ENCODE results near the gene NEGR1. TPM values are rescaled to one million over a fixed set of nuclear protein-coding genes. Genes with fewer than 3 reads are reported as not detected.
"Not testable (repeated sequence)": the region's sequence is repeated elsewhere in the genome, so short reads cannot be mapped to it uniquely, and the experiment has no call there.

NEGR1 gene
- 40.9 TPM for total RNA-seq

DNA sequence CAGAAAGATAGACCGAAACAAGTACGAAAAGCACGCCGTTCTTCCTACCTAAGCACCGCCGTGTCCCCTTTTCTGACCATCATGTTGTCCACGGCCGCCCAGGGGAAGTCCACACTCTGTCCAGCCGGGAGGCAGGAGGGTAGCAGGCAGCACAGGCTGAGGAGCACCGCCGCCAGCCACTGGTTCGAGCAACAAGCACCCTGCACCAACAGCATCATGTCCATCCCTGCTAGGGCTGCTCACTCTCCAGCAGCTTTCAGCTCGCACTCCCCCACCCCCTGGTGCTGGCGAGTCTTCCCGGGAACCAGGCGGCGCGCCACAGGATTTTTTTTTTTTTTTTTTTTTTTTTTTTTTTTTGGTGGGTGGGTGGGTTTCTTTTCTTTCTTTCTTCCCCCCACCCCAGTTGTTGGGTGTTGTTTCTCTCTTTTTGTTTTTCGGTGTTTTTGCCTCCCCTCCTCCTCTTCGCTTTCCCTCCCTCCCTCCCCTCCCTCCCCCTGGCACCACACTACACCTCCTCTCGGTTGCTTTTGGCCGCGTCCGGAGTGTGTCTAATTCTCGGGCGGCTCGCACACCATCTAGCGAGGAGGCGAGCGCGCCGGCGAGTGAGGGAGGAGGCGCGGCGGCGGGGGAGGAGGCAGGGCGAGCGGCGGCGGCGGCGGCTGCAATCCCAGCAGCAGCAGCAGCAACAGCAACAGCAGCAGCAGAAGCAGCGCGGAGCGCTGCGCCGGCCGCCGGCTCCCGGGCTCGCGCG lies at the start of gene NEGR1:
TSS of gene NEGR1 (minus strand) at position 269 of the 751 bp plus-strand sequence.
- peak; percentile 89 for DNase-seq

DNA sequence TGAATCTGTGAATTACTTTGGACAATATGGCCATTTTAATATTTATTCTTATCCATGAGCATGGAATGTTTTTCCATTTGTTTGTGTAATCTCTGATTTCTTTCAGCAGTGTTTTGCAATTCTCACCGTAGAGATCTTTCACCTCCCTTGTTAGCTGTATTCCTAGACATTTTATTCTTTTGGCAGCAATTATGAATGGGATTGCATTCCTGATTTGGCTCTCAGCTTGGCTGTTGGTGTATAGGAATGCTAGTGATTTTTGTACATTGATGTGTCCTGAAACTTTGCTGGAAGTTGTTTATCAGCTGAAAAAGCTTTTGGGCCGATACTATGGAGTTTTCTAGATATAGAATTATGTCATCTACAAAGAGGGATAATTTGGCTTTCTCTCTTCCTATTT lies 44.2 kb upstream of the NEGR1 start:
- no peak for DNase-seq

DNA sequence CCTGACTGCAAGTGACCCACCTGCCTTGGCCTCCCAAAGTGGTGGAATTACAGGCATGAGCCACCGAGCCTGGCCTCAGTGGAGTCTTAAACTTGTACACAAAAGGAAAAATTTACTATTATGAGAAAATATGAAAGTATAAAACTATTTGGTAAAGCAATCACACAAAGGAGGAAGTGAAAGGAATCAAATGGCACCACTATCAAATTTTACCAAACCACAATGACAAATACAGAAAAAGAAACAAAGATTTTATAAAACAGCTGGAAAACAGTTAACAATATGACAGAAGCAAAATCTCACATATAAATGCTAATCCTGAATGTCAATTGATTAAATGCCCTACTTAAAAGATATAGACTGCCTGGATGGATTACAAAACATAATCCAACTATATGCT lies 42.1 kb upstream of the NEGR1 start:
- no peak for DNase-seq

DNA sequence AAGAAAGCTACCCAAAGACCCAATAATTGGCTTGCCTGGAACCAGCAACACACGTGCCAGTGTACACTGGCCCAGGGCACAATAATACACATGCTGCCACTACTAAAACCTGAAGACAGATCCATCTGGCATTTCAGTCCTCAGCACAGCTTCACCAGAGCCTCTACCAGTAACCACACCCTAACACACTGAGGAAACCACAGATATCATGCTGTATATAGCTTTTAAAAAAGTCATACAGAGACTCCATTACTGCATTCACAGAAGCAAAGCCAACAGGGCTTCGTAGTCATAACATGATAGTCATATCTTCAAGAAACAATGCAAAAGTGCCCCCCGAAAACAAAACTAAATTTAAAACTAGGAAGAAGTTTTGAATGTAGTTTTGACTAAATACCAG lies 40.6 kb upstream of the NEGR1 start:
- DNase-seq = no peak

DNA sequence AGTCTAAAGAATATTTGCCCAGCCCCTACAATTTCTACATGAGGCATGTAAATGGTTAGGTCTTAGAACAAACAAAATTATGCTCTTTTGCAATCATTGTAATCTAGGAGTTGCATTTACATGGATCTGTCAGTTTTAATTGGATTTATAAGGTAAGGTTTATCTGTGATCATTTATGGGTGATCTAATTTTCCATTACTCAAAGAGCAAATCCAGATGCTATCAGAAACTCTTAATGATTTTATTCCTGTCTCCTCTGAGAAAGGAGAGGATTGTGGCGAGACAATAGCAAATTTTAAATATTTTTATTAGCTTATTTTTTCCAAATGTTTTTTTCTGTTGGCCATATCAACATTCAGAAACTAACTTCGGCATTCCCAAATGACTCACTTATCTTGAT lies 14.2 kb upstream of the NEGR1 start:
- DNase-seq = no peak

DNA sequence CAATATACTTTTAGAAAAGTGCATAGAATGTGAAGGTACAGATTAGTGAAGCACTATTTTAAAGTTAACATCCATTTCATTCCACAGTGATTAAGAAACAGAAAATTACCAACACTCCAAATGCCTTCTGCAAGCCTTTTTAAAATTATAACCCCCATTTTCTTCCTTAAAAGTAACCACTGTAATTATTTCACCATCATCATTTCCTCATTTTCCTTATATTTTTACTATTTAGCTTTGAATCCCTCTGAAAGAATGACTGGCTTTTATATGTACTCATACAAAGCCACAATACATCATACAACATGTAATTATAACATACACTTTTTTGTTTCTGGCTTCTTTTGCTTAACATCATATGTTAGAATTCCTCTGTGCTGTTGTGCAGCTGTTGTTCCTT lies 6.5 kb upstream of the NEGR1 start:
- no peak for DNase-seq

DNA sequence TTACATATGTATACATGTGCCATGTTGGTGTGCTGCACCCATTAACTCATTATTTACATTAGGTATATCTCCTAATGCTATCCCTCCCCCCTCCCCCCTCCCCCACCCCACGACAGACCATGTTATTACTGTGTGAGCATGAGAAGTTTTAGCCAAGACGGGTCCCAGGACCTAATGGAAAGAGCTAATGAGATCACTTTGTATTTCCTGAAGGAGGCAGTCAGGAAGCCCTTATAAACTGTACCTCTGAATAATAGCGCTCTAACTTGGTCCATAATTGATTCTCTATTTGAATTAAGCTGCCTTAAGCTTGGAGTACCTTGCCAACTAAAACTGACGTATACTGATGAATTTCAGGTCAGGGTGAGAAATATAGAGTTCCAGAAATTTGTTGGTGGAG lies 4.1 kb upstream of the NEGR1 start:
- no peak for DNase-seq

DNA sequence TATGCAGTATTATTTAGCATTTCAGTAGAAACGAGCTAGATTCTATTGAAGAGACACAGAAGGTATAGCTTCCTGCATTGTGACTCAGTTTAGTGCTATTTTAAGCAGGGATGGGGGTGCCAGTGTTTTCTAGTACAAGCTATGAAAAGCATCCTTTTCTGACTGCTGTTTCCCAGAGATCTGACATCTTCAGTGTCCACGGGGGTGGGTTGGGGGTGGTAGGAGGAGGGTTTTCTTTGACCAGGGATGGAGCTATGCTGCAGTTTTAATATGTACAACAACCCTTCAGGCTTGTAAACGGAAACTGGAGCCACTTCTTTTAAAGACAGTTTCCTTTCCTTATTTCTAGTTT lies 2.7 kb upstream of the NEGR1 start:
- peak; percentile 69 for DNase-seq

DNA sequence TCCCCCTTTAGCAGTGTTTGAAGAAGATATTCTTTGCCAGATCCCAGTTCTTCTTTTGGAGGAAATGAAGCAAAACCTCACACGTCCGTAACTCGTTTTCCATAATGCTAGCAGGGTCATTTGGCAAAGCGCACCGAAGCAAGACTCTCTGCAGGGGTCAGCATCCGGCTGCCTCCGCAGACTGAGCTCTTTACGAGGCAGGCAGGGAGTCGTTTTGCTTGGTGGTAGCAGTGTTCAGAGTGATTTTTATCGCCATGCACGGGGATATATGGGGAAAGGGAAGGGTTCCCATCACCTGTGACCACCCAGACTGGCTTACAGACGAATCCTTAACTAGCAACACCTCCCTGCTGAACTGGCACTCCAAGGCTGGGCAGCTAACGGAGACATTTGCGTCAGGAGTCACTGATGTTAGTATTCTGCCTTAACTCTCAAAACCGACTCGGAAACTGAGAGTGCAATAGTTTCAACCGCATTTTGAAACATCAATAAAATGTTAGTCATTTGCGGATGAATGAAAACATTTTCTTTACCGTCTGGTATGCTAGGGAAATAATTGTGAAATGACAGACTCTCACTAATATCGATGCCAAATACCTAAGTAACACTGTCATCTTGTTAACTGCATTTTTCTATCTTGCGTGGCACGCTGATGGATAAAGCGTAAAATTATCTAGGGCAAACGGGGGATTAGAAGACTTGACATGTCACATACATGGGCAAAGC lies 2.2 kb upstream of the NEGR1 start:
- DNase-seq = peak; percentile 30

DNA sequence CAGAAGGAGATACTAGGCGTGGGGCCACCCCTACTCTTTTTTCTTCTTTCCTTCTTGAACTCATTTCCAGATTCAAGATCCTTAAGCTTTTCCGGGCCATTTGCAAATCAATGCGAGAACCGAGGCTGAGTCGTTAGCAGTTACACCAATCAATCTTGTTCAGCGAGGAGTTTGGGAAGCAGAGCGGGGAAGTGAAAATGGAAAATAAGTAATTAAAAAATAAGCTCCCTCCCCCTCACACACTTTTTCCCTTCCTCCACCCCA lies 1.7 kb upstream of the NEGR1 start:
- DNase-seq = no peak

DNA sequence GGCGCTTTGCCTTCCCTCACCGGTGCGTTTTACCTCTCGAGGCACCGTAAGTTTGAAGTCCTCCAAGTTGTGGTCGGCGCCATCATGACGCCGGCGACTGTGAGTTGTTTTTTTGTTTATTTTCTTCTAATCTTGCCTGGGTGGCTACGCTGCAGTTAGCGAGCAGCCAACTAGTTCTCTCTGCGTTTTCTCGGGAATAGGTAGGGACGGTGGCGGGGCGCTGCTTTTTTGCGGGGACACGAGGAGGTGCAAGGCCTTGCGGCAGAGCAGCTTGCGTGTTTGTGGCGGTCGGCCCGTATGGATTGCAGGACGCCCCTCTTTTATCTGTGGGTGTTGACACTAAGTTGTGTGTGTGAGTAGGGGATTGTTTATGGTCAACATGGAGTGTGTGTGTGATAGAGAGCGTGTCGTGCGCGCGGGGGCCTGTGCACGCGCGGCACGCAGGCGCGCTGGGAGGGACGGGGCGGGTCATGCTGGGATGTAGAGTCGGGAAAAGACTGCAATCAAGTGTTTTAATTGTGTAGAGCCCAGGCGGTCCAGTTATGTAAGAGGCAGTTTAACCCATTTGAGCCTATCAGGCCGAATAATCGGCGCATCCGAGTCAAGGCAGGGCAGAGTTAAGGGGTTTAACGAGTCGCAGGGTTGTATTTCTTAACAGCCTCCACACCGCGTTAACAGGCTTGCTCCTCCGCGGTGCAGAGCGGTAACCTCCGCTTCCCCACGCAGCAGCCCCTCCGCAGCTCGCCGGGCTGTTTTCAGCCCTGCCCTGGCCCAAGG lies 1.2 kb upstream of the NEGR1 start:
- peak; percentile 84 for DNase-seq

DNA sequence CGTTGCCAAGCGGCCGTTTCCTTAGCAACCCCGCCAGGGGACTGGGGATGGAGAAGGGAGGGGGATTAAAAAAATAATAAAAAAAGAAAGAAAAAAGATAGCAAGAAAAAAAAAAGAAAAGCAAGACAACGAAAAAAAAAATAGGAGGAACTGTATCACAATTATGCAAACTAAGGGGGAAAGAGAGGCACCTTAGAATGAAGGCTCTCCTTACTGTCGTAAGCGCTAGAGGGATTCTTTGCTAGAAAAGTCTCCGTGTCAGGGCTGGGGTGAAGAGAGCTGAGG lies 625 bp upstream of the NEGR1 start:
- no peak for DNase-seq

DNA sequence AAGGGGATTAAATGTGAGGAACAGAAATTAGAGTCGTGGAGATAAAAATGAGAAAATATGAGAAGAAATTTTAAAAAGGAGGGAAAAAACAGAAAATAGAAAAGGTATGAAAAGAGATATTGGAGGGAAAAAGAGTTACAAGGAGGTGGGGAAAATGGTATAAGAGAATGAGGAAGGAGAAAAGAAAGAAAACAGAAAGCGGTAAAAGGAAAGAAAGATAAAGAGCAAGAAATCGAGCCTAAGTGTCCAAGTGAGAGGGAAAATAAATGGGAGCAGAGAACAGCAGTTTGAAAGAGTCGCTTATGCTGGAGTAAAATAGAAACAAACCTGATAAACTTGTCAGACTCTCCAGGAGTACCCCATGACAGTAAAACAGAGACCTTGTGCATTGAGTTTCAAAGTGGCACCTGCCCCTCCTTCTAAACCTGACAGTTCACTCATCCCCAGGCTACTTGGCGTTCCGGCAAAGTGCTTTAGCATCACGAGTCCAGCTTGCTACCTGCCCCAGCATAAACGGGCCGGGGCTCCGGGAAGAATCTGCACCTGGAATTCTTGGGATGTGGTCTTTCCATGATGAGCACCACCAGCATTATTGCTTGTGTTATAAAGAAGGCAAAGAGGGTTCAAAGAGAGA lies 585 bp downstream of the NEGR1 start:
- DNase-seq = no peak

DNA sequence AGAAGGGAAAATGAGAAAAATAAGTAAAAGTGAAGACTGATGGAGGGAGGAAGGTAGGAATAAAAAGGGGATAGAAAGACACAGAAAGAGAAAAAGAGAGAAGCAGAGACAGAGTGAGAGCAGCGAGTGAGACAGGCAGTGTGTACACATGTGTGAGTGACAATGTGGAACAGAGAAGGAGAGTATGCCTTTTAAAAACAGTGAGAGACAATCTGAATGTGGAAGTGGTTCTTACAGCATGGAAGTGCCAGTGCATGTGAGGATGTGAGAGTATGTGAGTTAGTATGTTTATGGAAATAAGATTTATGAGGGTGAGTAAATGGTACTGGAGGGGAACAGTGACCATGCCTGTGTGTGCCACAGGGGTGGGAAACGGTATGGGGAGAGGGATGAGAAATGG lies 1.2 kb downstream of the NEGR1 start:
- DNase-seq = no peak

DNA sequence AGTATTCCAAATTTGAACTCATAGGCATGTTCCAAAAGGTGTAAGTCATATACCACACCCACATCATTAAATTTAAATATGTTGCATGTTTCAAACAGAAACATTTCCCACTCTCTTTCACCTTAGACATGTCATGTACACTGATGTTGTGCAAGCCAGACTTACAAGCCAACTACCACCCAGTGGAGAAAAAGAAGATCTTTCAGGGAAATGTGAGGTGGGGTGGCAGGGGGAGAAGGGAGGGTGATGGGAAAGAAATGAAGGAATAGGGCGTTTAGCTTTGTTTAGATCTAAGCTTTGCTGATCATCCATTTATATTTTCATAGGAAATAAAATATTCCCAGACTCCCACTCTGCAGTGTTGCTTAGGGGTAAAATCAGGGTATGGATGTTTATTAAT lies 1.6 kb downstream of the NEGR1 start:
- DNase-seq = no peak

DNA sequence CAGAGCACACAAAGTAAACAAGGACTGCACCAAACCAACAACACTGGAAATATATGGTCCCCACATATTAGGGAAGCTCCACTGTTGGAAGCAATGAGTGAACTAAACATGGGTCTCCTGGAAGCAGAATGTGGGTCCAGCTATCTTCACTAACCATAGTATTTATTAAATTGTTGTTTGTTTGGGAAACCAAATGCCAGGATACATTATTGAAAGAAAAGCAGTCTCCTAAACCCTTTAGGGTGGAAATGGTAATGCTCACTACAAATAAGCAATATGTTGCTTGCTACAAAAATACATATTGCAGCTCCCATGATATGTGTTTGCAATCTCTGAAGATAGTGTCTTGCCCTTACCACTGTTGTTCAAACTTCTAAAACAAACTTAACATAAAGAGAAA lies 2.2 kb downstream of the NEGR1 start:
- no peak for DNase-seq

DNA sequence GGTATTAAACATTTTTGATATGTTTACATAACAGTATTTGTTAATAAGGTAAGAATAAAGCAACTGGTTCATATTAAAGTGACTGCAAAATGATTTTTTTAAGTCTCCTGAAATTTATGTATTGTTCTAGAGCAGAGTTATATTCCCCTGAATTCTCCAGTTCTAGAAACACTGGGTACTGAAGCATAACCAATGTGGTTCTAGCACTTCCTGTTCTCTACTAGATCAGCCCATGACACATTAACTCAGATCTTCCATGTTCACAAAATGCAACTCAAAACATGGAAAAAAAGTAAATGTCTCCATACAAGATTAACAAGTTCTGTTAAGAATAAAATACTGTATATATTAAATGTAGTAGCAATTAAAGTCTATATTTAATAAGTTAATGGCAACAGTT lies 3.9 kb downstream of the NEGR1 start:
- no peak for DNase-seq

DNA sequence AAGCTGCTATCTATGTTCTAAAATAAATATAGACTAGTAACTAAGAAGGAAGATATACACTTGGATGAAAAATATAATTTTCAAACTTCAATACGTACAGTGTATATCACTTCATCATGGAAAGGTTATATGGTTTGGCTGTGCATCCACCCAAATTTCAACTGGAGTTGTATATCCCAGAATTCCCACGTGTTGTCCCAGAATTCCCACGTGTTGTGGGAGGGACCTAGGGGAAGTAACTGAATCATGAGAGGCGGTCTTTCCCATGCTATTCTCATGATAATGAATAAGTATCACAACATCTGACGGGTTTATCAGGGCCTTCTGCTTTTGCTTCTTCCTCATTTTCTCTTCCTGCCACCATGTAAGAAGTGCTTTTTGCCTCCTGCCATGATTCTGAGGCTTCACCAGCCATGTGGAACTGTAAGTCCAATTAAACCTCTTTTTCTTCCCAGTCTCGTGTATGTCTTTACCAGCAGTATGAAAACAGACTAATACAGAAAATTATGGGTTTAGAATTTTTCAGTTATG lies 10.7 kb downstream of the NEGR1 start:
- no peak for DNase-seq

DNA sequence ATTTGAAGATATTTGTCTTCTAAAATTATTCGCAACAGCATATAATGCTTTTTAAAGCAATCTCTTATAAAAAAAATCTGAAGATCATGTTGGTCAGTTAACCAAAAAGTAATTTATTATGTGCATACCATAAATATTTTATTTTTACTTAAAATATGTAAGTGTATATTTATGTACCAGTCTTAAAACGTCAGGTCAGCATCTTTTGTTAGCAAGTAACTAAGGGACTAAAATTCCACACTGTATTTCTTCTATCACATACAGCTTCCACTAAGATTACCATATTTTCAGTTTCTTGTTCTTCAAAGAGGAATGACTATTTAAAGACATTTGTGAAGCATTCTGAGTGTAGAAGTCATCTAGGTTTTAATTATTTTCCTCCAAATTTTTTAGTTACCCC lies 19.6 kb downstream of the NEGR1 start:
- no peak for DNase-seq

DNA sequence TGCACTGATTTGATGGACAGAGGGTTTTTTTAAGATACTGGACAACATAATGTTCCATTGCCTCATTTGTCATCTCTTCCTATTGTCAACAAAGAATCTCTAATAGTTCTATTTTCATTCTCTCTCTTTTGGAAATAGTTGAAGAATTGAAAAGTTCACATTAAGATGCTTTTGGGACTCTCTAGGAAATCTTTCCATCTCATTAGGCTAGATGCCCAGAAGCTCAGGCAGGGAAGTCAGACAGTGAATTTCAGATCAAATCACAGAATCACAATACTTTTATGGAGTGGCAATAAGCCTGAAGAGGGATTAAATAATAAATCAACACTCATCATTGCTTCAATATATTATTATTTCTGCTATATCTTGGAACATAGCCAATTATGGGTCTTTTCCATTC lies 29.2 kb downstream of the NEGR1 start:
- DNase-seq = no peak

DNA sequence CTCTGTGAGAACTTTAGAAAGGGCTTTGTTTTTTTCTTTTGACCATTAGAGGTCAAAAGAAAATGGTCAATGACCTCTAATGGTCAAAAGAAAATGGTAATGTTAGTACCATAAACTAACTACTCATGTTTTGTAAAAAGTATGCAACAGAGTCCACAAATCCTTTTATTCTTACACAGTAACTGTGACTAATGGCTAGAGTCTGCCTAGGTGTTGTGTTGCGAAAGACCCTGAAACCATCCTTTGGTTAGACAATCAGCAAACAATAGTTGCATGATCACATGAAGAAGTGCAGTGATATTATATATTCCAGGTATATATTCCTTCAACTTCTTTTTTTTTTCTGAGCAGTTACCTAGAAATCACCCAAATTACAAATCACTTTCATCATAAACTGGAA lies 40.9 kb downstream of the NEGR1 start:
- DNase-seq = no peak

DNA sequence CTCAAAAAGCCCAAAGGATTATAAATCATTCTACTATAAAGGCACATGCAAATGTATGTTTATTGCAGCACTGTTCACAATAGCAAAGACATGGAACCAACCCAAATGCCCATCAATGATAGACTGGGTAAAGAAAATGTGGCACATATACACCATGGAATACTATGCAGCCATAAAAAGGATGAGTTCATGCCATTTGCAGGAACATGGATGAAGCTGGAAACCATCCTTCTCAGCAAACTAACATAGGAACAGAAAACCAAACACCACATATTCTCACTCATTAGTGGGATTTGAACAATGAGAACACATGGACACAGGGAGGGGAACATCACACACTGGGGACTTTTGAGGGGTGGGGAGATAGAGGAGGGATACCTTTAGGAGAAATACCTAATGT lies 46.4 kb downstream of the NEGR1 start:
- not testable (repeated sequence) for DNase-seq

DNA sequence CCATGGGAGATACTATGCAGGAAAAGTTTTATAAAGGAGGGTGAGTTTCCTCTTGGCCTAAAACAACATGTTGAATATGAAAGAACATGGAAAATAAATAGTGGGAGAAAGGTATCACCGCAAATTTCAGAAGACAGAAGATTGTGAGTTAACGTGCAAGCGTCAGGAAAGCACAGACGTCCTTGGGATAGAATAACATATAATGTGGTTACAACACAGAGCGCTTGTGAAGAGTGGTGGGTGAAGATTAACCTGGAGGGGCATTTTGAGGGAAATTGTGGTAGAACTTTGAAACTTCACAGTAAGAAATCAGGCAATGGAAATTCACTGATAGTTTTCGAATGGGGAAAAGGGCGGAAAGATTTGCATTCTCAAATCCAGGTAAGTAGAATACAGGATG lies 47.3 kb downstream of the NEGR1 start:
- no peak for DNase-seq
